Measurements from ENCODE around the gene GAS7. TPM values are rescaled to one million over a fixed set of nuclear protein-coding genes. Genes with fewer than 3 reads are reported as not detected.

The GAS7 gene
- total RNA-seq, 4 donors from 2014 or later, result 242 to 309 (median 264) TPM

GRCh38 chr17:10178506-10178991, 19.9 kb downstream of the GAS7 start:
- Histone ChIP-seq H3K36me3 (no peaks in the 10 kb centered on the region), H3K27ac (peak overlapping the region in 1 of 4 donors; percentile 10), H3K4me1 (peaks cover 0 to 32% (median 3%) of the 10 kb centered on the region in 4 donors), H3K9me3 (no peaks in the 10 kb centered on the region), H3K4me3 (no peak overlapping the region), H3K27me3 (no peaks in the 10 kb centered on the region)
- WGBS, 2 donors, result 51 to 58% methylated on average over 8 of the region's 8 CpGs
- TF ChIP-seq POLR2A (IDR thresholded peaks at IDR 0.05), result no peak
- TF ChIP-seq EP300 (IDR thresholded peaks at IDR 0.05), result no peak
- TF ChIP-seq CTCF (IDR thresholded peaks at IDR 0.05), result no peak
- DNase-seq (ENCODE audit: low spot score in 2 of 2), result no peak

- no peak for DNase-seq (ENCODE audit: low spot score in 2 of 2)
- no peaks in the 10 kb centered on the region for H3K36me3 ChIP-seq
- no peaks in the 10 kb centered on the region for H3K9me3 ChIP-seq
- 64 to 67% methylated on average over 10 of the region's 12 CpGs for WGBS, 2 donors
- H3K27ac ChIP-seq, result no peak overlapping the region
- H3K27me3 ChIP-seq, result no peaks in the 10 kb centered on the region
- H3K4me3 ChIP-seq, result no peak overlapping the region
- no peak for TF ChIP-seq POLR2A (IDR thresholded peaks at IDR 0.05)
- TF ChIP-seq CTCF (IDR thresholded peaks at IDR 0.05), result no peak
- no peak for TF ChIP-seq EP300 (IDR thresholded peaks at IDR 0.05)
- H3K4me1 ChIP-seq, result peaks cover 0 to 36% (median 3%) of the 10 kb centered on the region in 4 donors
Observed at GRCh38 chr17:10177913-10178505, 20.4 kb downstream of the GAS7 start.

GRCh38 chr17:10177131-10177912, 21.1 kb downstream of the GAS7 start:
- TF ChIP-seq CTCF (IDR thresholded peaks at IDR 0.05), result no peak
- TF ChIP-seq POLR2A (IDR thresholded peaks at IDR 0.05), result no peak
- TF ChIP-seq EP300 (IDR thresholded peaks at IDR 0.05), result no peak
- H3K27me3 ChIP-seq, result no peaks in the 10 kb centered on the region
- peaks cover 0 to 36% (median 3%) of the 10 kb centered on the region in 4 donors for H3K4me1 ChIP-seq
- no peak for DNase-seq (ENCODE audit: low spot score in 2 of 2)
- 76 to 85% methylated on average over 6 of the region's 6 CpGs for WGBS, 2 donors
- H3K27ac ChIP-seq, result no peak overlapping the region
- no peaks in the 10 kb centered on the region for H3K36me3 ChIP-seq
- no peaks in the 10 kb centered on the region for H3K9me3 ChIP-seq
- H3K4me3 ChIP-seq, result no peak overlapping the region

- TF ChIP-seq POLR2A (IDR thresholded peaks at IDR 0.05) (no peak), EP300 (IDR thresholded peaks at IDR 0.05) (no peak), CTCF (IDR thresholded peaks at IDR 0.05) (no peak)
- Histone ChIP-seq H3K4me3 (no peak overlapping the region), H3K27ac (no peak overlapping the region), H3K4me1 (peaks cover 0 to 46% (median 8%) of the 10 kb centered on the region in 4 donors), H3K9me3 (no peaks in the 10 kb centered on the region), H3K27me3 (no peaks in the 10 kb centered on the region), H3K36me3 (no peaks in the 10 kb centered on the region)
- DNase-seq (ENCODE audit: low spot score in 2 of 2), result no peak
- WGBS, 2 donors, result 52 to 54% methylated on average over 3 of the region's 3 CpGs
Observed at GRCh38 chr17:10173913-10174312, 24.5 kb downstream of the GAS7 start.

GRCh38 chr17:10172778-10173177, 25.6 kb downstream of the GAS7 start:
- peaks cover 0 to 35% (median 6%) of the 10 kb centered on the region in 4 donors for H3K4me1 ChIP-seq
- TF ChIP-seq EP300 (IDR thresholded peaks at IDR 0.05) (no peak), POLR2A (IDR thresholded peaks at IDR 0.05) (no peak), CTCF (IDR thresholded peaks at IDR 0.05) (no peak)
- no peaks in the 10 kb centered on the region for H3K27me3 ChIP-seq
- no peak for DNase-seq (ENCODE audit: low spot score in 2 of 2)
- H3K4me3 ChIP-seq, result no peak overlapping the region
- no peaks in the 10 kb centered on the region for H3K36me3 ChIP-seq
- H3K27ac ChIP-seq, result peak overlapping the region in 1 of 4 donors; percentile 0
- 94 to 95% methylated on average over 6 of the region's 6 CpGs for WGBS, 2 donors
- H3K9me3 ChIP-seq, result no peaks in the 10 kb centered on the region

Data from tibial nerve (tissue), 4 donors.